Hepatocyte (in vitro differentiated cells): ENCODE results near the gene CAP2. TPM values are rescaled to one million over a fixed set of nuclear protein-coding genes. Genes with fewer than 3 reads are reported as not detected.

ENCODE experiments used
- DNase-seq: peaks from one replicate; pipeline ENCODE4 v3.0.0-alpha.2; 2016; ENCODE audit warnings: low spot score
- H2AFZ ChIP-seq: fragments of 200-600 bp; sonication (generic); 2 replicates; pipeline ENCODE4 v1.6.0; 2016; ENCODE audit warnings: antibody characterized with exemption, mild to moderate bottlenecking
- H3K27ac ChIP-seq: fragments of 200-600 bp; sonication (generic); 2 replicates; pipeline ENCODE4 v1.5.1; 2016; ENCODE audit warnings: mild to moderate bottlenecking
- H3K27me3 ChIP-seq: fragments of 200-600 bp; sonication (generic); 2 replicates; pipeline ENCODE4 v1.6.1; 2016
- H3K36me3 ChIP-seq: fragments of 200-600 bp; sonication (generic); replicated peaks from 2 replicates; pipeline ENCODE4 v1.5.1; 2016; ENCODE audit warnings: low read depth; ENCODE audit not compliant: insufficient read depth
- H3K4me1 ChIP-seq: fragments of 200-600 bp; sonication (generic); 2 replicates; pipeline ENCODE4 v1.5.1; 2016; ENCODE audit warnings: mild to moderate bottlenecking, moderate library complexity; ENCODE audit not compliant: insufficient read depth
- H3K4me2 ChIP-seq: fragments of 200-600 bp; sonication (generic); 2 replicates; pipeline ENCODE4 v1.6.0; 2016
- H3K4me3 ChIP-seq: fragments of 200-600 bp; sonication (generic); 2 replicates; pipeline ENCODE4 v1.5.1; 2016; ENCODE audit warnings: mild to moderate bottlenecking
- H3K79me2 ChIP-seq: fragments of 200-600 bp; sonication (generic); 2 replicates; pipeline ENCODE4 v1.6.0; 2017; ENCODE audit warnings: mild to moderate bottlenecking
- H3K9me2 ChIP-seq: fragments of 200-600 bp; sonication (generic); replicated peaks from 2 replicates; pipeline ENCODE4 v1.6.0; 2017; ENCODE audit warnings: mild to moderate bottlenecking; ENCODE audit not compliant: insufficient read depth
- H3K9me3 ChIP-seq: fragments of 200-600 bp; sonication (generic); 2 replicates; pipeline ENCODE4 v1.5.1; 2016; ENCODE audit warnings: low read depth, mild to moderate bottlenecking
- H4K20me1 ChIP-seq: fragments of 200-600 bp; sonication (generic); 2 replicates; pipeline ENCODE4 v1.6.0; 2016; ENCODE audit warnings: mild to moderate bottlenecking; ENCODE audit not compliant: insufficient read depth, poor library complexity, severe bottlenecking
- CTCF ChIP-seq: fragments of 200-600 bp; sonication (generic); IDR thresholded peaks from 2 replicates; pipeline ENCODE4 v1.5.1; 2016; ENCODE audit warnings: antibody characterized with exemption, mild to moderate bottlenecking; ENCODE audit not compliant: poor library complexity
- EZH2 ChIP-seq: fragments of 200-600 bp; sonication (generic); IDR thresholded peaks from 2 replicates; pipeline ENCODE4 v1.6.1; 2016; ENCODE audit warnings: antibody characterized with exemption, mild to moderate bottlenecking, borderline replicate concordance
- EZH2phosphoT487 ChIP-seq: fragments of 200-600 bp; sonication (generic); IDR thresholded peaks from one replicate; pipeline ENCODE4 v1.6.1; 2018; ENCODE audit warnings: antibody characterized with exemption, mild to moderate bottlenecking, low read depth, moderate library complexity; ENCODE audit not compliant: unreplicated experiment, severe bottlenecking
- whole genome bisulfite sequencing: methylation state at CpG from one replicate; pipeline ENCODE4 v1.1.6; 2016; ENCODE audit warnings: low lambda C conversion rate; ENCODE audit errors: missing lambda C conversion rate; 5-methylcytosine and 5-hydroxymethylcytosine counted together
- polyA plus RNA-seq: library from polyadenylated mRNA; unstranded; fragments of >200 nt; fragmentation: Nextera tagmentation; extraction: Ambion mirVana; gene quantifications from 2 replicates; pipeline ENCODE4 v1.2.1, GENCODE V29; 2016
- total RNA-seq: library from RNA; depleted of rRNA; stranded (reverse); fragments of >200 nt; gene quantifications from 2 replicates; pipeline ENCODE4 v1.2.3, GENCODE V29; 2014

Gene CAP2
- total and polyA plus RNA-seq, 2 experiments from 2014 or later: 6.5 to 8.7 TPM

GRCh38 chr6:17485946-17486345, 92.6 kb downstream of the CAP2 start:
- H2AFZ ChIP-seq: no peak overlapping the region
- no peak overlapping the region for H3K4me3 ChIP-seq
- peaks cover 2% of the 10 kb centered on the region for H3K4me1 ChIP-seq
- no peaks in the 10 kb centered on the region for H4K20me1 ChIP-seq
- DNase-seq: no peak
- H3K4me2 ChIP-seq: no peak overlapping the region
- 96% methylated on average over 2 of the region's 2 CpGs for WGBS
- H3K79me2 ChIP-seq: no peaks in the 10 kb centered on the region
- no peaks in the 10 kb centered on the region for H3K9me3 ChIP-seq
- no peaks in the 10 kb centered on the region for H3K9me2 ChIP-seq
- TF ChIP-seq EZH2phosphoT487 (no peak), CTCF (no peak), EZH2 (no peak)
- H3K27ac ChIP-seq: no peak overlapping the region
- H3K27me3 ChIP-seq: no peaks in the 10 kb centered on the region
- H3K36me3 ChIP-seq: no peaks in the 10 kb centered on the region

- no peaks in the 10 kb centered on the region for H3K36me3 ChIP-seq
- no peaks in the 10 kb centered on the region for H3K9me2 ChIP-seq
- TF ChIP-seq EZH2phosphoT487 (no peak), EZH2 (no peak), CTCF (no peak)
- no peaks in the 10 kb centered on the region for H3K79me2 ChIP-seq
- H3K4me3 ChIP-seq: no peak overlapping the region
- no peak for DNase-seq
- no peaks in the 10 kb centered on the region for H3K27me3 ChIP-seq
- WGBS: 95% methylated on average over 4 of the region's 4 CpGs
- H3K9me3 ChIP-seq: no peaks in the 10 kb centered on the region
- peaks cover 8% of the 10 kb centered on the region for H3K4me1 ChIP-seq
- H2AFZ ChIP-seq: no peak overlapping the region
- H4K20me1 ChIP-seq: no peaks in the 10 kb centered on the region
- H3K27ac ChIP-seq: no peak overlapping the region
- no peak overlapping the region for H3K4me2 ChIP-seq
These were observed 93.3 kb downstream of the CAP2 start for GRCh38 chr6:17486680-17487079.

- no peak for DNase-seq
- Histone ChIP-seq H3K4me3 (no peak overlapping the region), H3K4me1 (peaks cover 14% of the 10 kb centered on the region), H3K36me3 (no peaks in the 10 kb centered on the region), H3K27ac (no peak overlapping the region), H3K27me3 (no peaks in the 10 kb centered on the region), H3K9me3 (no peaks in the 10 kb centered on the region), H3K4me2 (no peak overlapping the region), H2AFZ (no peak overlapping the region), H4K20me1 (no peaks in the 10 kb centered on the region), H3K9me2 (no peaks in the 10 kb centered on the region), H3K79me2 (no peaks in the 10 kb centered on the region)
- WGBS: 93% methylated on average over 4 of the region's 4 CpGs
- TF ChIP-seq EZH2 (no peak), CTCF (no peak), EZH2phosphoT487 (no peak)
These were observed 97.3 kb downstream of the CAP2 start for GRCh38 chr6:17490724-17491123.
